Esophagus muscularis mucosa (tissue), 4 donors: ENCODE data around the gene ACY1.

Source experiments
- EP300 ChIP-seq: sonication (generic); formaldehyde crosslinking; IDR thresholded peaks from one replicate; pipeline ENCODE4 v1.6.1; 2017; ENCODE audit warnings: antibody characterized with exemption
- POLR2A ChIP-seq: fragments of 450-650 bp; IDR thresholded peaks from one replicate; pipeline ENCODE4 v1.6.1; 2017; ENCODE audit warnings: antibody characterized with exemption, moderate library complexity, mild to moderate bottlenecking, low read depth
- POLR2AphosphoS5 ChIP-seq, 2 donors: sonication (generic); formaldehyde crosslinking; IDR thresholded peaks; one replicate each; pipeline ENCODE4 v1.6.1; 2017; ENCODE audit warnings: antibody characterized with exemption in 2 of 2
- TF ChIP-seq, protein P1 (sequence below), 3 experiments: fragments of 200-600 bp in 2 of 3; fragments of 450-650 bp in 1 of 3; sonication (generic) in 2 of 3; IDR thresholded peaks; one replicate each; pipeline ENCODE4 v1.5.1; 2017 to 2019; ENCODE audit warnings: antibody characterized with exemption in 3 of 3, mild to moderate bottlenecking in 2 of 3, moderate library complexity in 1 of 3

DNA sequence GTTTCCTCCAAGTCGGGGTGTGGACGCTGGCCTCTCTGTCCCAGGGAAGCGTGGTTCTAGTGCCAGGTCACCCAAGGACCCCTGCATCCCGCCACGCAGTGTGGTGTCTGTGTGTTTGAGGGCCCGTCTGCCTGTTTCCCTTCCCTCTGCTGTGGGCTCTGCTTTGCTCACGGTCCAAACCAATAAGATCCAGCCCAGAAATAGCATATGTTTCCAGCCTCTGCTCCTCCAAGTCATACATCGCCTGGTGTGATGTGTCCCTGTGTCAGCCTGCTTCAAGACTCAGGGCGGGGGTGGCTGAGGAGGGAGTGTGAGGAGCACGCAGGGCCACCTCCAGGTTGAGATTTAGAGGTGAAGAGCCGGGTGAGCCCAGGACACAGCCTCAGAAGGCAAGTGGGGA is 34.3 kb downstream of the ACY1 start:
- no peak for TF ChIP-seq POLR2AphosphoS5 (IDR thresholded peaks at IDR 0.05)
- TF ChIP-seq EP300: no peak
- TF ChIP-seq, protein P1, sequence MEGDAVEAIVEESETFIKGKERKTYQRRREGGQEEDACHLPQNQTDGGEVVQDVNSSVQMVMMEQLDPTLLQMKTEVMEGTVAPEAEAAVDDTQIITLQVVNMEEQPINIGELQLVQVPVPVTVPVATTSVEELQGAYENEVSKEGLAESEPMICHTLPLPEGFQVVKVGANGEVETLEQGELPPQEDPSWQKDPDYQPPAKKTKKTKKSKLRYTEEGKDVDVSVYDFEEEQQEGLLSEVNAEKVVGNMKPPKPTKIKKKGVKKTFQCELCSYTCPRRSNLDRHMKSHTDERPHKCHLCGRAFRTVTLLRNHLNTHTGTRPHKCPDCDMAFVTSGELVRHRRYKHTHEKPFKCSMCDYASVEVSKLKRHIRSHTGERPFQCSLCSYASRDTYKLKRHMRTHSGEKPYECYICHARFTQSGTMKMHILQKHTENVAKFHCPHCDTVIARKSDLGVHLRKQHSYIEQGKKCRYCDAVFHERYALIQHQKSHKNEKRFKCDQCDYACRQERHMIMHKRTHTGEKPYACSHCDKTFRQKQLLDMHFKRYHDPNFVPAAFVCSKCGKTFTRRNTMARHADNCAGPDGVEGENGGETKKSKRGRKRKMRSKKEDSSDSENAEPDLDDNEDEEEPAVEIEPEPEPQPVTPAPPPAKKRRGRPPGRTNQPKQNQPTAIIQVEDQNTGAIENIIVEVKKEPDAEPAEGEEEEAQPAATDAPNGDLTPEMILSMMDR (IDR thresholded peaks at IDR 0.05): no peak
- no peak for TF ChIP-seq POLR2A
